Esophagus muscularis mucosa (tissue), 4 donors: ENCODE measurements around the gene AQP12B. TPM values are rescaled to one million over a fixed set of nuclear protein-coding genes. Genes with fewer than 3 reads are reported as not detected.

ENCODE experiments used
- DNase-seq: peaks from one replicate; pipeline ENCODE4 v3.0.0-alpha.2; 2017; ENCODE audit errors: extremely low spot score
- H3K27ac ChIP-seq, 4 donors: fragments of 200-600 bp; sonication (generic); replicated peaks in 1 of 4; 1 replicate in 3 of 4; 2 replicates in 1 of 4; pipeline ENCODE4 v1.5.1; 2016 to 2019; ENCODE audit warnings: mild to moderate bottlenecking in 1 of 4
- H3K27me3 ChIP-seq, 4 donors: fragments of 200-600 bp; sonication (generic); one replicate each; pipeline versions ENCODE4 v1.5.1 to v1.6.0; 2016 to 2019
- H3K36me3 ChIP-seq, 4 donors: fragments of 200-600 bp; sonication (generic); one replicate each; pipeline ENCODE4 v1.5.1; 2016 to 2019
- H3K4me1 ChIP-seq, 4 donors: fragments of 200-600 bp; sonication (generic); one replicate each; pipeline ENCODE4 v1.5.1; 2016 to 2019
- H3K4me3 ChIP-seq, 4 donors: fragments of 200-600 bp; sonication (generic); 1 replicate in 2 of 4; 2 replicates in 2 of 4; pipeline ENCODE4 v1.5.1; 2016 to 2019; ENCODE audit warnings: mild to moderate bottlenecking in 4 of 4, moderate library complexity in 1 of 4
- H3K9me3 ChIP-seq, 4 donors: fragments of 200-600 bp; sonication (generic); 1 replicate in 3 of 4; 2 replicates in 1 of 4; pipeline ENCODE4 v1.5.1; 2016 to 2019
- CTCF ChIP-seq, 3 experiments: fragments of 200-600 bp in 2 of 3; fragments of 450-650 bp in 1 of 3; sonication (generic) in 2 of 3; IDR thresholded peaks; one replicate each; pipeline ENCODE4 v1.5.1; 2017 to 2019; ENCODE audit warnings: antibody characterized with exemption in 3 of 3, mild to moderate bottlenecking in 2 of 3, moderate library complexity in 1 of 3
- EP300 ChIP-seq: sonication (generic); formaldehyde crosslinking; IDR thresholded peaks from one replicate; pipeline ENCODE4 v1.6.1; 2017; ENCODE audit warnings: antibody characterized with exemption
- POLR2A ChIP-seq: fragments of 450-650 bp; IDR thresholded peaks from one replicate; pipeline ENCODE4 v1.6.1; 2017; ENCODE audit warnings: antibody characterized with exemption, moderate library complexity, mild to moderate bottlenecking, low read depth
- POLR2AphosphoS5 ChIP-seq, 2 donors: sonication (generic); formaldehyde crosslinking; IDR thresholded peaks; one replicate each; pipeline ENCODE4 v1.6.1; 2017; ENCODE audit warnings: antibody characterized with exemption in 2 of 2
- WGBS: methylation state at CpG from one replicate; pipeline ENCODE4 v1.1.5; 2018; 5-methylcytosine and 5-hydroxymethylcytosine counted together
- intact Hi-C: fragments of 100-400 bp; cut with DNase I; formaldehyde crosslinking; loops from one replicate; pipeline ENCODE4 v1.15.1; 2023
- total RNA-seq, 4 donors: library from RNA; depleted of rRNA; stranded (reverse); fragments of >200 nt; gene quantifications; one replicate each; pipeline versions ENCODE4 v1.1.0 to v1.2.1, GENCODE V29; 2016

The AQP12B gene
- total RNA-seq, 4 donors from 2014 or later = not detected

- WGBS = 78% methylated on average over 5 of the region's 12 CpGs
- no peak for DNase-seq
- Histone ChIP-seq H3K9me3 (no peaks in the 10 kb centered on the region), H3K4me3 (no peak overlapping the region), H3K36me3 (no peaks in the 10 kb centered on the region), H3K27me3 (peaks cover 0 to 18% (median 0%) of the 10 kb centered on the region in 4 donors), H3K4me1 (no peaks in the 10 kb centered on the region), H3K27ac (no peak overlapping the region)
- intact Hi-C loops = no loop called here
- TF ChIP-seq POLR2A = no peak
- no peak for TF ChIP-seq EP300
- TF ChIP-seq CTCF (IDR thresholded peaks at IDR 0.05) = no peak
- TF ChIP-seq POLR2AphosphoS5 (IDR thresholded peaks at IDR 0.05) = no peak
Measured at GRCh38 chr2:240725266-240725665, 42.6 kb upstream of the AQP12B start.

- H3K36me3 ChIP-seq = no peaks in the 10 kb centered on the region
- 94% methylated on average over 9 of the region's 10 CpGs for WGBS
- no peak overlapping the region for H3K27ac ChIP-seq
- peaks cover 0 to 9% (median 0%) of the 10 kb centered on the region in 4 donors for H3K27me3 ChIP-seq
- intact Hi-C loops = no loop called here
- no peak for DNase-seq
- no peaks in the 10 kb centered on the region for H3K4me1 ChIP-seq
- TF ChIP-seq POLR2AphosphoS5 (IDR thresholded peaks at IDR 0.05) (no peak), CTCF (IDR thresholded peaks at IDR 0.05) (no peak), POLR2A (no peak), EP300 (no peak)
- no peaks in the 10 kb centered on the region for H3K9me3 ChIP-seq
- H3K4me3 ChIP-seq = no peak overlapping the region
Measured at GRCh38 chr2:240724431-240724830, 41.7 kb upstream of the AQP12B start.

- intact Hi-C loops = no loop called here
- no peak for DNase-seq
- Histone ChIP-seq H3K27ac (no peak overlapping the region), H3K27me3 (peaks cover 0 to 4% (median 0%) of the 10 kb centered on the region in 4 donors), H3K9me3 (no peaks in the 10 kb centered on the region), H3K4me3 (no peak overlapping the region), H3K4me1 (no peaks in the 10 kb centered on the region), H3K36me3 (no peaks in the 10 kb centered on the region)
- no peak for TF ChIP-seq EP300
- WGBS = 90% methylated on average over 2 of the region's 9 CpGs
Measured at GRCh38 chr2:240723851-240724250, 41.2 kb upstream of the AQP12B start.

GRCh38 chr2:240722796-240723735 is 40.4 kb upstream of the AQP12B start:
- H3K4me1 ChIP-seq = no peaks in the 10 kb centered on the region
- no peak overlapping the region for H3K27ac ChIP-seq
- intact Hi-C loops = no loop called here
- H3K4me3 ChIP-seq = no peak overlapping the region
- H3K9me3 ChIP-seq = no peaks in the 10 kb centered on the region
- DNase-seq = no peak
- H3K36me3 ChIP-seq = no peaks in the 10 kb centered on the region
- peaks cover 0 to 8% (median 0%) of the 10 kb centered on the region in 4 donors for H3K27me3 ChIP-seq
- 88% methylated on average over 21 of the region's 32 CpGs for WGBS
- TF ChIP-seq POLR2A (no peak), POLR2AphosphoS5 (IDR thresholded peaks at IDR 0.05) (no peak), EP300 (no peak), CTCF (IDR thresholded peaks at IDR 0.05) (no peak)

- H3K27me3 ChIP-seq = peaks cover 0 to 13% (median 0%) of the 10 kb centered on the region in 4 donors
- WGBS = 80% methylated on average over 2 of the region's 16 CpGs
Measured at GRCh38 chr2:240722376-240722775, 39.7 kb upstream of the AQP12B start.

More at GRCh38 chr2:240722376-240722775, 39.7 kb upstream of the AQP12B start:
- H3K4me1 ChIP-seq = no peaks in the 10 kb centered on the region
- no peaks in the 10 kb centered on the region for H3K9me3 ChIP-seq
- no peak overlapping the region for H3K27ac ChIP-seq
- no peaks in the 10 kb centered on the region for H3K36me3 ChIP-seq
- TF ChIP-seq CTCF (IDR thresholded peaks at IDR 0.05) (no peak), POLR2A (no peak), POLR2AphosphoS5 (IDR thresholded peaks at IDR 0.05) (no peak), EP300 (no peak)
- H3K4me3 ChIP-seq = no peak overlapping the region
- DNase-seq = no peak
- intact Hi-C loops = no loop called here
